ENCODE data around the gene G6PC3. TPM values are rescaled to one million over a fixed set of nuclear protein-coding genes. Genes with fewer than 3 reads are reported as not detected.
A peak's percentile ranks its signal among the peaks of the same experiment; 100 is the strongest.
"Not testable (repeated sequence)": the region's sequence is repeated elsewhere in the genome, so short reads cannot be mapped to it uniquely, and the experiment has no call there.

G6PC3 gene
- total RNA-seq, 1 donor from 2014 or later = 16.6 TPM

DNA sequence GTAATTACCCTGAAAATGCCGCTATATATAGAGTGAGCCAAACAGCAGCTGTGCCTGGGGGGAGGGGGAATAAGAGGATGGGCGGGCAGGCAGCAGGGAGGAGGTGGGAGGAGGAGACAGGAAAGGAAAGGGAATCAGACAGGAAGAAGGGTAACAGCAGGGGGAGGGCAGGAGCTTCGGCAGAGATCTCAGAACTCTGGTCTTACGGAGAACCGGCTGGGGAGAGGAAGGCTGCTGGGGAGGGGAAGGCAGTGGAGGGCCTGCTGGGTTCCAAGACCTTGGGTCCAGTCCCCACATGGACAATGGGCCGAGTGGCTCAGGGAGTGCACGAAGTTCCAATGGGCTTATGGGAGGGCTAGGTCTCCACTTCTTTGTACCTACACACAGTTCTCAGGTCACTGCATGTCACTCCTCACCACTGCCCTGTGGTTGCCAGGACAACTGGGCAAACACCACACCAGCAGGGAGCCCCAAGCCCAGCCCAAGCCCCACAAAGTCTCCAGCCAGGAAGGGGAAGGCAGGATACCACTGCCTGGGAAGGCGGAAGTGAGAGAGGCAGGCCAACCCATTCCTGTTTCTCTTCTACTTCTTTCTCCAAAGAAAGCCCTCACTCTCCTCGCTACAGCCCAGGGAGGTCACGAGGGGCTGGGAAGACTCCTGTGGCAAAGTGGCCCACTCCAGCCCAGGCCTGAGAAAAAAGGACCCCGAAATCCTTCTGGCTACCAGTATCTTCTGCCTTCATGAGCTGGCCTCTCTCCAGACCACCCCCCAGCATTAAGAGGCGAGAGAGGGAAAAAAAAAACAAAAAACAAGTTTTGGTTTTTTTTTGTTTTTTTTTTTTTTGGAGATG lies 25.3 kb downstream of the G6PC3 start:
- Mint-ChIP-seq H3K9me3 (no peaks in the 10 kb centered on the region), H3K4me1 (peaks cover 36% of the 10 kb centered on the region), H3K27ac (peak overlapping the region; percentile 100), H3K27me3 (ENCODE audit: insufficient read depth, low read depth) (peaks cover 5% of the 10 kb centered on the region), H3K36me3 (peaks cover 2% of the 10 kb centered on the region), H3K4me3 (peak overlapping the region; percentile 85)
- DNase-seq (ENCODE audit: low spot score) = peak; percentile 92
- H2AFZ ChIP-seq (replicated peaks) = no peak overlapping the region
- H3F3A ChIP-seq (ENCODE audit: low read depth) = peaks cover 36% of the 10 kb centered on the region
- H3K36me3 ChIP-seq = no peaks in the 10 kb centered on the region
- H3K4me2 ChIP-seq = peak overlapping the region; percentile 81
- H3K4me1 ChIP-seq = peaks cover 17% of the 10 kb centered on the region
- no peaks in the 10 kb centered on the region for H3K27me3 ChIP-seq
- no peaks in the 10 kb centered on the region for H4K20me1 ChIP-seq (ENCODE audit: low read depth)
- no peaks in the 10 kb centered on the region for H3K9me3 ChIP-seq (ENCODE audit: low read depth)
- TF ChIP-seq EZH2 (IDR thresholded peaks at IDR 0.05) (no peak), EZH2phosphoT487 (IDR thresholded peaks at IDR 0.05) (no peak)
- TF ChIP-seq, protein P1, sequence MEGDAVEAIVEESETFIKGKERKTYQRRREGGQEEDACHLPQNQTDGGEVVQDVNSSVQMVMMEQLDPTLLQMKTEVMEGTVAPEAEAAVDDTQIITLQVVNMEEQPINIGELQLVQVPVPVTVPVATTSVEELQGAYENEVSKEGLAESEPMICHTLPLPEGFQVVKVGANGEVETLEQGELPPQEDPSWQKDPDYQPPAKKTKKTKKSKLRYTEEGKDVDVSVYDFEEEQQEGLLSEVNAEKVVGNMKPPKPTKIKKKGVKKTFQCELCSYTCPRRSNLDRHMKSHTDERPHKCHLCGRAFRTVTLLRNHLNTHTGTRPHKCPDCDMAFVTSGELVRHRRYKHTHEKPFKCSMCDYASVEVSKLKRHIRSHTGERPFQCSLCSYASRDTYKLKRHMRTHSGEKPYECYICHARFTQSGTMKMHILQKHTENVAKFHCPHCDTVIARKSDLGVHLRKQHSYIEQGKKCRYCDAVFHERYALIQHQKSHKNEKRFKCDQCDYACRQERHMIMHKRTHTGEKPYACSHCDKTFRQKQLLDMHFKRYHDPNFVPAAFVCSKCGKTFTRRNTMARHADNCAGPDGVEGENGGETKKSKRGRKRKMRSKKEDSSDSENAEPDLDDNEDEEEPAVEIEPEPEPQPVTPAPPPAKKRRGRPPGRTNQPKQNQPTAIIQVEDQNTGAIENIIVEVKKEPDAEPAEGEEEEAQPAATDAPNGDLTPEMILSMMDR (IDR thresholded peaks at IDR 0.05) = no peak
- H3K9ac ChIP-seq = no peak overlapping the region
- peak overlapping the region; percentile 48 for H3K4me3 ChIP-seq
- H3K79me2 ChIP-seq (ENCODE audit: low read depth) = peaks cover 7% of the 10 kb centered on the region
- peak overlapping the region; percentile 90 for H3K27ac ChIP-seq

DNA sequence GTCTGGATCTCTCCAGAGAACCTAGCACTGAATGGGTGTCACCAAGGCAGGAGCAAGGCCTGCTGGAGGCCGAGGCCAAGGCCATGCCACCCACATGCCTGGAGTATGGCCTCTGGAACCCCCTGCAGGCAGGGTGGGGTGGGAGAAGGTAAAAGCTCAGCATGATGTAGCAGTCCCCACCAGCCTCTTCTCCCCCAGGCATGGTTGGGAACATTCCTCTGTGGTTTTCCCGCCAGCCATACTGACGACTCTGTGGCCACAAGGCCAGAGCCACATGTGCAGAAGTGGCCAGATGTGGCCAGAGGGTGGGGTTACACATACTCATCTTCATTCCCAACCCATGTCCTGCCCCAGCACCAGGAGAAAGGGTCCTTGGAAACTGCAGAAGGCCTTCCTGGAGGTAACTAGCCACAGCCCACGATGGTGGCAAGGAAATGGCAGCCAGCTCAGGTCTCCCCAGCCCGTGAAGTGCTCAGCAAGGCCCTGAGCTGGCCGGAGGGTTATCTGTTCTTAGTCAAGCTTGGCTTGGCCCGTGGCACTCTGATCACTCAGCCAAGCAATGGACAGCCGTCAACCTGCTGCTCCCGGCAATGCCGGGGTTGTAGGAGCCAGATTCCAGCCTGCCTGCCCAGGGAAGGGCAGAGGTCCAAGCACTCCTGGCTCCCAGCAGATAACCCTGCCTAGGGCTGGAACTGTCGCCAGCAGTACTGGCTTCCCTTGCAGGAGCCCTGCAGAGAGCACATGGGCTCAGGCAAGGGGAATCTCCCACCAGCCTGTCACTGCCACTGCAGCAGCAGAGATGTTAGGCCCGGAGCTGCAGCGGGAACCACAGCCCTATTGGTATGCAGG lies 26.8 kb downstream of the G6PC3 start:
- Histone ChIP-seq H3K4me1 (peaks cover 17% of the 10 kb centered on the region), H3K36me3 (no peaks in the 10 kb centered on the region), H3K9ac (no peak overlapping the region), H4K20me1 (ENCODE audit: low read depth) (no peaks in the 10 kb centered on the region), H2AFZ (replicated peaks) (no peak overlapping the region), H3K27ac (peak overlapping the region; percentile 90), H3K27me3 (no peaks in the 10 kb centered on the region), H3K4me2 (no peak overlapping the region), H3K4me3 (no peak overlapping the region), H3F3A (ENCODE audit: low read depth) (peaks cover 36% of the 10 kb centered on the region), H3K9me3 (ENCODE audit: low read depth) (no peaks in the 10 kb centered on the region), H3K79me2 (ENCODE audit: low read depth) (peaks cover 7% of the 10 kb centered on the region)
- no peak for DNase-seq (ENCODE audit: low spot score)
- Mint-ChIP-seq H3K4me1 (peaks cover 43% of the 10 kb centered on the region), H3K27me3 (ENCODE audit: insufficient read depth, low read depth) (peaks cover 5% of the 10 kb centered on the region), H3K9me3 (no peaks in the 10 kb centered on the region), H3K27ac (peak overlapping the region; percentile 60), H3K36me3 (no peaks in the 10 kb centered on the region), H3K4me3 (no peak overlapping the region)
- no peak for TF ChIP-seq EZH2phosphoT487 (IDR thresholded peaks at IDR 0.05)
- no peak for TF ChIP-seq EZH2 (IDR thresholded peaks at IDR 0.05)
- TF ChIP-seq, protein P1 (IDR thresholded peaks at IDR 0.05) = no peak

- not testable (repeated sequence) for H3K27me3 Mint-ChIP-seq (ENCODE audit: insufficient read depth, low read depth); DNase-seq (ENCODE audit: low spot score); H3K9ac ChIP-seq; H3K4me2 ChIP-seq; H3K36me3 ChIP-seq; H3K27ac Mint-ChIP-seq; H3K36me3 Mint-ChIP-seq; H2AFZ ChIP-seq (replicated peaks); H3K4me3 Mint-ChIP-seq; H3K9me3 ChIP-seq (ENCODE audit: low read depth); H3K27ac ChIP-seq; H3K4me1 ChIP-seq; H3K27me3 ChIP-seq; H3K79me2 ChIP-seq (ENCODE audit: low read depth); H3K4me3 ChIP-seq; H3K9me3 Mint-ChIP-seq
- peaks cover 23% of the 10 kb centered on the region for H4K20me1 ChIP-seq (ENCODE audit: low read depth)
- H3K4me1 Mint-ChIP-seq = peaks cover 40% of the 10 kb centered on the region
- peaks cover 20% of the 10 kb centered on the region for H3F3A ChIP-seq (ENCODE audit: low read depth)
Observed at GRCh38 chr17:44101858-44102257, 31.3 kb downstream of the G6PC3 start.

Data from neural progenitor cell (in vitro differentiated cells).